Endothelial cell of umbilical vein (primary cell): Measurements from ENCODE around the gene HASPIN. TPM values are rescaled to one million over a fixed set of nuclear protein-coding genes. Genes with fewer than 3 reads are reported as not detected.

ENCODE experiments used
- BruUV-seq: library from RNA; stranded (reverse); fragments of 400-500 nt; replicated peaks from 2 replicates; lab custom pipeline; 2021; lab: Mats Ljungman, UMichigan
- CTCF ChIA-PET: fragments of 300-600, 350-600 bp; sonication (Branson Sonifier 250); formaldehyde crosslinking; loops from one replicate; lab custom pipeline; 2021; ENCODE audit warnings: antibody characterized with exemption, inconsistent platforms; lab: Charles Lee
- POLR2A ChIA-PET: fragments of 300-600, 350-600 bp; sonication (Branson Sonifier 250); formaldehyde crosslinking; loops from one replicate; lab custom pipeline; 2021; ENCODE audit warnings: antibody characterized with exemption, inconsistent platforms; lab: Charles Lee
- DNase-seq: peaks from one replicate; pipeline ENCODE4 v3.0.0-alpha.2; 2011; ENCODE audit warnings: low read depth, low spot score
- FAIRE-seq: peaks from 2 replicates; lab custom pipeline; 2011; peaks lifted over from hg19 to GRCh38; lab: Jason Lieb, UNC
- H2AFZ ChIP-seq: 2 replicates; pipeline ENCODE4 v1.6.0; 2012; ENCODE audit warnings: low read depth, low read length, control low read depth, inconsistent platforms
- H3K27ac ChIP-seq: 2 replicates; pipeline ENCODE4 v1.5.1; 2011; ENCODE audit warnings: low read depth, mild to moderate bottlenecking, control low read depth, low read length, moderate library complexity; ENCODE audit not compliant: insufficient read depth
- H3K27me3 ChIP-seq, 2 experiments: 2 replicates each; pipeline versions ENCODE4 v1.6.0 to v1.6.1; 2011; ENCODE audit warnings: low read length in 2 of 2, mixed read lengths in 1 of 2; ENCODE audit not compliant: control insufficient read depth in 2 of 2, insufficient read depth in 2 of 2
- H3K36me3 ChIP-seq, 2 experiments: 2 replicates in 1 of 2; 3 replicates in 1 of 2; pipeline ENCODE4 v1.5.1; 2011; ENCODE audit warnings: low read length in 2 of 2, mild to moderate bottlenecking in 1 of 2, moderate library complexity in 1 of 2; ENCODE audit not compliant: control insufficient read depth in 2 of 2, insufficient read depth in 2 of 2; ENCODE audit errors: extremely low read depth in 1 of 2
- H3K4me1 ChIP-seq: 3 replicates; pipeline ENCODE4 v1.5.1; 2011; ENCODE audit warnings: mild to moderate bottlenecking, low read length; ENCODE audit not compliant: control insufficient read depth, insufficient read depth; ENCODE audit errors: extremely low read depth
- H3K4me2 ChIP-seq: 2 replicates; pipeline ENCODE4 v1.6.1; 2011; ENCODE audit warnings: low read length, control low read depth, mixed read lengths; ENCODE audit not compliant: insufficient read depth
- H3K4me3 ChIP-seq, 3 experiments: fragments of 200-600 bp in 1 of 3; sonication (generic), shearing (Covaris generic) in 1 of 3; replicated peaks in 1 of 3; 2 replicates each; pipeline ENCODE4 v1.5.1; 2011 to 2016; ENCODE audit warnings: control low read depth in 3 of 3, low read length in 3 of 3, mild to moderate bottlenecking in 2 of 3, inconsistent platforms in 1 of 3, low read depth in 1 of 3, moderate library complexity in 1 of 3; ENCODE audit not compliant: insufficient read depth in 1 of 3
- H3K79me2 ChIP-seq: 2 replicates; pipeline ENCODE4 v1.6.0; 2012; ENCODE audit warnings: low read length, inconsistent platforms; ENCODE audit not compliant: control insufficient read depth, insufficient read depth
- H3K9ac ChIP-seq: replicated peaks from 2 replicates; pipeline ENCODE3; 2011; ENCODE audit warnings: low read length, control low read depth; ENCODE audit not compliant: insufficient read depth; ENCODE audit errors: extremely low read depth
- H3K9me1 ChIP-seq: replicated peaks from 3 replicates; pipeline ENCODE4 v1.6.0; 2011; ENCODE audit warnings: mild to moderate bottlenecking, low read length; ENCODE audit not compliant: control insufficient read depth, insufficient read depth; ENCODE audit errors: extremely low read depth
- H3K9me3 ChIP-seq: replicated peaks from 2 replicates; pipeline ENCODE4 v1.5.1; 2012; ENCODE audit warnings: low read length, inconsistent platforms; ENCODE audit not compliant: control insufficient read depth, insufficient read depth
- H4K20me1 ChIP-seq: replicated peaks from 2 replicates; pipeline ENCODE3; 2011; ENCODE audit warnings: mild to moderate bottlenecking, low read length; ENCODE audit not compliant: control insufficient read depth, insufficient read depth; ENCODE audit errors: extremely low read depth
- CTCF ChIP-seq, 2 donors: IDR thresholded peaks; 1 replicate in 1 of 2; 2 replicates in 1 of 2; pipeline ENCODE4 v1.5.1; 2011; ENCODE audit warnings: low read length in 2 of 2, mild to moderate bottlenecking in 2 of 2, moderate library complexity in 2 of 2, control low read depth in 1 of 2, inconsistent platforms in 1 of 2, low read depth in 1 of 2; ENCODE audit not compliant: insufficient read depth in 1 of 2; ENCODE audit errors: extremely low read depth in 1 of 2
- EZH2 ChIP-seq: IDR thresholded peaks from 2 replicates; pipeline ENCODE4 v1.6.1; 2012; ENCODE audit warnings: borderline replicate concordance, low read depth, mild to moderate bottlenecking, moderate library complexity, low read length, inconsistent platforms; ENCODE audit not compliant: severe bottlenecking
- FOS ChIP-seq: IDR thresholded peaks from 2 replicates; pipeline ENCODE4 v1.6.1; 2011; ENCODE audit warnings: mild to moderate bottlenecking, low read length, moderate library complexity, borderline replicate concordance; ENCODE audit not compliant: insufficient read depth
- GATA2 ChIP-seq: IDR thresholded peaks from 2 replicates; pipeline ENCODE4 v1.7.0; 2011; ENCODE audit warnings: low read depth, mild to moderate bottlenecking, moderate library complexity, mixed read lengths, low read length; ENCODE audit not compliant: insufficient read length, insufficient read depth
- JUN ChIP-seq: IDR thresholded peaks from 2 replicates; pipeline ENCODE4 v1.6.1; 2011; ENCODE audit warnings: borderline replicate concordance, low read depth; ENCODE audit not compliant: insufficient read length, insufficient read depth
- MAX ChIP-seq: IDR thresholded peaks from 2 replicates; pipeline ENCODE4 v1.6.1; 2011; ENCODE audit not compliant: insufficient read depth, insufficient read length
- MYC ChIP-seq: IDR thresholded peaks from one replicate; pipeline ENCODE4 v1.6.1; 2011; ENCODE audit warnings: mild to moderate bottlenecking, low read depth, low read length
- POLR2A ChIP-seq: IDR thresholded peaks from 2 replicates; pipeline ENCODE4 v1.6.1; 2012; ENCODE audit warnings: low read depth, mild to moderate bottlenecking, control low read depth, low read length
- POLR2AphosphoS5 ChIP-seq: IDR thresholded peaks from 2 replicates; pipeline ENCODE4 v1.6.1; 2012; ENCODE audit warnings: low read depth, mild to moderate bottlenecking, control low read depth, low read length, moderate library complexity; ENCODE audit not compliant: insufficient read depth
- dilution Hi-C: fragments of 300-500 bp; cut with MboI; formaldehyde crosslinking; loops from one replicate; pipeline ENCODE4 v1.15.0; 2019; ENCODE audit warnings: low sequenced_read_pairs; ENCODE audit not compliant: extremely low pct_ligation_motif_present
- intact Hi-C: fragments of 100-400 bp; cut with micrococcal nuclease; formaldehyde crosslinking; loops from one replicate; pipeline ENCODE4 v1.10.0; 2022
- polyA plus RNA-seq, 4 experiments: library from polyadenylated mRNA; depleted of rRNA in 3 of 4; stranded (reverse) in 3 of 4; unstranded in 1 of 4; fragments of >200 nt; gene quantifications; 2 replicates each; pipeline versions ENCODE4 v1.2.1 to v1.2.3, GENCODE V29; 2011 to 2012; ENCODE audit warnings: missing spikeins in 1 of 4
- total RNA-seq: library from RNA; stranded (reverse); gene quantifications from 2 replicates; pipeline ENCODE4 v1.2.3, GENCODE V29; 2021

HASPIN gene
- total and polyA plus RNA-seq, 2 donors (not counting 3 experiments of a cell fraction or from before 2014, with no cell fraction given): 2.7 to 13.2 TPM

- no TSS peak for BruUV-seq
- intact Hi-C loops: no loop called here
Observed at GRCh38 chr17:3763777-3764170, 40.1 kb downstream of the HASPIN start.

More at GRCh38 chr17:3763777-3764170, 40.1 kb downstream of the HASPIN start:
- H3K9me3 ChIP-seq: no peaks in the 10 kb centered on the region
- H3K4me1 ChIP-seq: peaks cover 2% of the 10 kb centered on the region
- CTCF ChIA-PET: interaction anchor here (2.0 kb wide), 1 partner anchor 26 kb away, joined by 7 read pairs; no protein-coding TSS in a partner anchor
- no peaks in the 10 kb centered on the region for H4K20me1 ChIP-seq
- TF ChIP-seq MAX: no peak
- TF ChIP-seq EZH2: no peak
- TF ChIP-seq MYC: no peak
- no peak for TF ChIP-seq POLR2AphosphoS5
- no peak for TF ChIP-seq JUN
- TF ChIP-seq CTCF (IDR thresholded peaks at IDR 0.05; ENCODE audit: extremely low read depth in 1 of 2, insufficient read depth in 1 of 2, low read depth in 1 of 2, low read length in 2 of 2): no peak
- no peak for TF ChIP-seq POLR2A
- no peak for TF ChIP-seq FOS
- no peak for TF ChIP-seq GATA2
- POLR2A ChIA-PET: no interaction called here
- no peaks in the 10 kb centered on the region for H3K9me1 ChIP-seq
- no peak overlapping the region for H3K27ac ChIP-seq
- no peak for DNase-seq
- no peak for FAIRE-seq
- H3K79me2 ChIP-seq: no peaks in the 10 kb centered on the region
- no peaks in the 10 kb centered on the region for H3K36me3 ChIP-seq
- no peak overlapping the region for H3K9ac ChIP-seq
- dilution Hi-C loops: no loop called here
- H3K4me3 ChIP-seq: no peak overlapping the region
- no peak overlapping the region for H2AFZ ChIP-seq
- no peaks in the 10 kb centered on the region for H3K27me3 ChIP-seq
- no peak overlapping the region for H3K4me2 ChIP-seq
